Parathyroid adenoma (tissue), 2 donors: ENCODE measurements around the gene ATP5F1A.
A peak's percentile ranks its signal among the peaks of the same experiment; 100 is the strongest.
"Not testable (repeated sequence)": the region's sequence is repeated elsewhere in the genome, so short reads cannot be mapped to it uniquely, and the experiment has no call there.

Experiments
- H2AFZ ChIP-seq: fragments of 300-600 bp; sonication (generic); one replicate; pipeline ENCODE4 v1.7.0; 2017; ENCODE audit warnings: antibody characterized with exemption, mild to moderate bottlenecking
- H3K27ac ChIP-seq: fragments of 300-600 bp; sonication (generic); one replicate; pipeline ENCODE4 v1.7.0; 2017
- H3K27me3 ChIP-seq: fragments of 300-600 bp; sonication (generic); one replicate; pipeline ENCODE4 v1.7.0; 2017; ENCODE audit warnings: low read length; ENCODE audit not compliant: control insufficient read depth, insufficient read depth
- H3K36me3 ChIP-seq: fragments of 300-600 bp; sonication (generic); one replicate; pipeline ENCODE4 v1.7.0; 2017; ENCODE audit warnings: low read length; ENCODE audit not compliant: control insufficient read depth, insufficient read depth
- H3K4me1 ChIP-seq: fragments of 300-600 bp; sonication (generic); one replicate; pipeline ENCODE4 v1.7.0; 2017; ENCODE audit warnings: control low read depth
- H3K4me2 ChIP-seq: fragments of 300-600 bp; sonication (generic); one replicate; pipeline ENCODE4 v1.7.0; 2017; ENCODE audit warnings: low read length
- H3K4me3 ChIP-seq: fragments of 300-600 bp; sonication (generic); one replicate; pipeline ENCODE4 v1.7.0; 2017; ENCODE audit warnings: low read depth, low read length
- H3K79me2 ChIP-seq: fragments of 300-600 bp; sonication (generic); one replicate; pipeline ENCODE4 v1.7.0; 2017; ENCODE audit warnings: control low read depth
- H3K9ac ChIP-seq: fragments of 300-600 bp; sonication (generic); one replicate; pipeline ENCODE4 v1.7.0; 2017; ENCODE audit warnings: mild to moderate bottlenecking
- H3K9me3 ChIP-seq: fragments of 300-600 bp; sonication (generic); one replicate; pipeline ENCODE4 v1.7.0; 2017; ENCODE audit warnings: low read length; ENCODE audit not compliant: control insufficient read depth
- TF ChIP-seq, protein P1 (sequence below): fragments of 300-600 bp; sonication (generic); IDR thresholded peaks from one replicate; pipeline ENCODE4 v1.7.0; 2017; ENCODE audit warnings: antibody characterized with exemption, mild to moderate bottlenecking
- donor health status: primary hyperparathyroidism.

The ATP5F1A gene

DNA sequence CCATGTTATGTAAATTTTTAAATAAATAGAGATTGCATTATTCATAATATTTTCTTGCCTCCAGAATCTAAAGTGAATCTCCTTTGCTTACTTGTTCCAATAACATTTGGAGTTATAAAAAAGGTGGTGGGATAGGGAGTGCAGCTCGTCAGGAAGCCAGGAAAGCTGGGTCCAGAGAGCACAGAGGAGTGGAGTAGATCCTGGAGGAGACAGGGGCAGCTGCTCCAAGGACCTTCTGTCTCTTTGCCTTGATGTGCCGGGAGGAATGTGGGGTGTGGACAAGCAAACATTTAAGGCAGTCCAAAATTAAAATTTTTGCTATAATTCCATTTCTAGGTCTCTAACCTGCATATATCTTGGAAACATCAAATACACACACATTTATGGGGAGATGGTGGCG lies 35.4 kb upstream of the ATP5F1A start:
- Histone ChIP-seq H3K27ac (no peak overlapping the region), H3K4me3 (no peak overlapping the region), H3K27me3 (no peaks in the 10 kb centered on the region), H3K79me2 (no peaks in the 10 kb centered on the region), H2AFZ (no peak overlapping the region), H3K4me2 (no peak overlapping the region), H3K4me1 (peaks cover 11% of the 10 kb centered on the region), H3K9me3 (no peaks in the 10 kb centered on the region), H3K9ac (no peak overlapping the region), H3K36me3 (no peaks in the 10 kb centered on the region)
- TF ChIP-seq, protein P1, sequence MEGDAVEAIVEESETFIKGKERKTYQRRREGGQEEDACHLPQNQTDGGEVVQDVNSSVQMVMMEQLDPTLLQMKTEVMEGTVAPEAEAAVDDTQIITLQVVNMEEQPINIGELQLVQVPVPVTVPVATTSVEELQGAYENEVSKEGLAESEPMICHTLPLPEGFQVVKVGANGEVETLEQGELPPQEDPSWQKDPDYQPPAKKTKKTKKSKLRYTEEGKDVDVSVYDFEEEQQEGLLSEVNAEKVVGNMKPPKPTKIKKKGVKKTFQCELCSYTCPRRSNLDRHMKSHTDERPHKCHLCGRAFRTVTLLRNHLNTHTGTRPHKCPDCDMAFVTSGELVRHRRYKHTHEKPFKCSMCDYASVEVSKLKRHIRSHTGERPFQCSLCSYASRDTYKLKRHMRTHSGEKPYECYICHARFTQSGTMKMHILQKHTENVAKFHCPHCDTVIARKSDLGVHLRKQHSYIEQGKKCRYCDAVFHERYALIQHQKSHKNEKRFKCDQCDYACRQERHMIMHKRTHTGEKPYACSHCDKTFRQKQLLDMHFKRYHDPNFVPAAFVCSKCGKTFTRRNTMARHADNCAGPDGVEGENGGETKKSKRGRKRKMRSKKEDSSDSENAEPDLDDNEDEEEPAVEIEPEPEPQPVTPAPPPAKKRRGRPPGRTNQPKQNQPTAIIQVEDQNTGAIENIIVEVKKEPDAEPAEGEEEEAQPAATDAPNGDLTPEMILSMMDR: no peak

DNA sequence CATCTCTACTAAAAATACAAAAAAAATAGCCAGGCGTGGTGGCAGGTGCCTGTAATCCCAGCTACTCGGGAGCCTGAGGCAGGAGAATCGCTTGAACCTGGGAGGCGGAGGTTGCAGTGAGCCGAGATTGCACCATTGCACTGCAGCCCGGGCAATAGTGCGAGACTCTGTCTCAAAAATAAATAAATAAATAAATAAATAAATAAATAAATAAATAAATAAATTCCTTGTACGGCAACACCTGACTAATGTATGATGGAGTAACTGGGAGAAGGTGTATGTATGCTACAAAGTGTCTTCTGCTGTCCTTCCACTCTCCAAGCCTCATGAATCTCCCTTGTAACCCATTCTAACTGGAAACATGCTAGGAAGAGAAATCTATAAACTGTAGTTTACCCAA lies 32.5 kb upstream of the ATP5F1A start:
- H3K9ac ChIP-seq, H3K4me1 ChIP-seq, H3K27me3 ChIP-seq, H3K27ac ChIP-seq, H3K79me2 ChIP-seq, H2AFZ ChIP-seq, H3K4me3 ChIP-seq, H3K9me3 ChIP-seq, H3K36me3 ChIP-seq, H3K4me2 ChIP-seq: not testable (repeated sequence)

DNA sequence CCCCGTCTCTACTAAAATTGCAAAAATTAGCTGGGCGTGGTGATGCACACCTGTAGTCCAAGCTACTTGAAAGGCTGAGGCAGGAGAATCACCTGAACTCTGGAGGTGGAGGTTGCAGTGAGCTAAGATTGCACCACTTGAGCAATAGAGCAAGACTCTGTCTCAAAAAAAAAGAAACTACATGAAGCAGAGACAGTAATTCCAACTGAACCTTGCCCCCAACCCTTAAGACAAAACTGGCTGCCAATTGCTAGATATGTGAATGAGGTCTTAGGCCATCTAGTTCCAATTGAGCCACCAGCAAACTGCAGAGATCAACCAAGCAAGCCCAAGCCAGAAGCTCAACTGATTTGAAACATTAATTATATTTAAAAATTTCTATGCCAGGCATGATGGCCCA lies 32.0 kb upstream of the ATP5F1A start:
- Histone ChIP-seq H3K79me2 (no peaks in the 10 kb centered on the region), H3K9me3 (no peaks in the 10 kb centered on the region), H3K36me3 (no peaks in the 10 kb centered on the region), H3K27me3 (no peaks in the 10 kb centered on the region), H3K9ac (no peak overlapping the region), H3K4me1 (peaks cover 5% of the 10 kb centered on the region), H3K4me2 (no peak overlapping the region), H3K27ac (no peak overlapping the region), H3K4me3 (no peak overlapping the region), H2AFZ (no peak overlapping the region)
- TF ChIP-seq, protein P1: no peak

DNA sequence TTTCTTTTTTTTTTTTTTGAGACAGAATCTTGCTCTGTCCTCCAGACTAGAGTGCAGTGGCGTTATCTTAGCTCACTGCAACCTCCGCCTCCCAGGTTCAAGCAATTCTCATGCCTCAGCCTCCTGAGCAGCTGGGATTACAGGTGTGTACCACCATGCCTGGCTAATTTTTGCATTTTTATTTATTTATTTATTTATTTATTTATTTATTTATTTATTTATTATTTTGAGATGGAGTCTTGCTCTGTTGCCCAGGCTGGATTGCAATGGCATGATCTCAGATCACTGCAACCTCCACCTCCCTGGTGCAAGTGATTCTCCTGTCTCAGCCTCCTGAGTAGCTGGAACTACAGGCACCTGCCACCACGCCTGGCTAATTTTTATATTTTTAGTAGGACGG lies 28.5 kb upstream of the ATP5F1A start:
- H3K27me3 ChIP-seq, H3K4me3 ChIP-seq, H3K36me3 ChIP-seq, H3K9me3 ChIP-seq, H3K9ac ChIP-seq, H3K27ac ChIP-seq, H3K79me2 ChIP-seq, H2AFZ ChIP-seq, H3K4me1 ChIP-seq, H3K4me2 ChIP-seq: not testable (repeated sequence)

DNA sequence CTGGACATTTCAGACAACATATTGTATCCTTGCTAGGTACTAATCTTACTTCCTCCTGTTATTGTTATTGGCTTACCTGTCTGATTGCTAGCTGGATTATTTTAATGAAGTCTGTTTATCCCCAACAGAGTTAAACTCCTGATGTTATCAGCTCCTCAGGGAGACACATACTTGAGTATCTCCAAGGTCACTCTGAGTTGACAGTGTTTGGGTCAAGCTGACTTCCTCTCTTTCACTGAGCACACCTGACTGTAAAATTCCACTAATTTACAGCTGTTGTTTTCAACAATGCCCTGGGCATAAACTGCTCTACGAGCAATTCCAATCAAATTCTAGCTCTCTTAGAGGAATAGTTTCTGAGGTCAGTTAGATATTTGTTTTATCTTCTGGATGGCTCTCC lies 15.7 kb upstream of the ATP5F1A start:
- H2AFZ ChIP-seq: no peak overlapping the region
- no peaks in the 10 kb centered on the region for H3K9me3 ChIP-seq
- no peaks in the 10 kb centered on the region for H3K27me3 ChIP-seq
- peak overlapping the region; percentile 54 for H3K27ac ChIP-seq
- H3K9ac ChIP-seq: no peak overlapping the region
- no peaks in the 10 kb centered on the region for H3K79me2 ChIP-seq
- H3K36me3 ChIP-seq: no peaks in the 10 kb centered on the region
- H3K4me1 ChIP-seq: peaks cover 8% of the 10 kb centered on the region
- H3K4me2 ChIP-seq: peak overlapping the region; percentile 64
- TF ChIP-seq, protein P1: no peak
- H3K4me3 ChIP-seq: peak overlapping the region; percentile 37

DNA sequence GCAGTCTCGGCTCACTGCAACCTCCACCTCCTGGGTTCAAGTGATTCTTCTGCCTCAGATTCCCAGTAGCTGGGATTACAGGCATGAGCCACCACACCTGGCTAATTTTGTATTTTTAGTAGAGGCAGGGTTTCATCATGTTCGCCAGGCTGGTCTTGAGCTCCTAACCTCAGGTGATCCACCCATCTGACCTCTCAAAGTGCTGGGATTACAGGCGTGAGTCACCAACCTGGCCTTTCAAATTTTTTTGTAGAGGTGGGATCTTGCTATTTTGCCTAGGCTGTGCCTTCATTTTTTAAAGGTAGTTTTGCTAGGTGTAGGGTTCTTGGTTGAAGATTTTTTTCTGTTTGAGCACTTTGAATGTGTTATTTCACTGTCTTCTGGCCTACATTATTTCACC lies 12.3 kb upstream of the ATP5F1A start:
- no peaks in the 10 kb centered on the region for H3K36me3 ChIP-seq
- no peaks in the 10 kb centered on the region for H3K79me2 ChIP-seq
- TF ChIP-seq, protein P1: no peak

More for the DNA sequence above, 12.3 kb upstream of the ATP5F1A start:
- H3K27me3 ChIP-seq: no peaks in the 10 kb centered on the region
- no peak overlapping the region for H3K27ac ChIP-seq
- H3K4me2 ChIP-seq: no peak overlapping the region
- H3K9ac ChIP-seq: no peak overlapping the region
- H3K4me3 ChIP-seq: no peak overlapping the region
- H3K9me3 ChIP-seq: no peaks in the 10 kb centered on the region
- peaks cover 8% of the 10 kb centered on the region for H3K4me1 ChIP-seq
- H2AFZ ChIP-seq: no peak overlapping the region
